ENCODE results near the gene DCST2.
A peak's percentile ranks its signal among the peaks of the same experiment; 100 is the strongest.

DCST2 gene
- 0.86 to 1.4 (median 1.0) reads per million in 3 donors for total RNA-seq

DNA sequence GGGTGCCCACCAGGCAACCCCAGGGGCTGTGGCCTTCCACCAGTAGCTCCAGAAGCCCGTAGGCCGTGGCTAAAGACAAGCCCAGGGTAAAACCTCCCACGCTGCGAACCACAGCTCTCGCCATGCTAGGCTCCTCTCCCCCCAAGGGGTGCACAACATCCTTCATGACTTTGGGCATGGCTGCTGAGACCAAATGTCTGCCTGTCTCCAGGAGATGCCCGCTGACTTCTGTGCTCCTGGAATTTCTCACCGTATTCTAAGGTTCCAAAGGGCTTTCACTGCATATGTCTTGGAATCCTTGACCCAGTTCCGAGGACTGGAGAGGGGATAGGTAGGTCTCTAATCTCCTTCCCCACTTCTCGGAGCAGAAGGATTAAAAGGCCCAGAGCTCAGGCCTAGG is at the start of gene DCST2, which contains the start of gene DCST1:
TSS of gene DCST2 (minus strand) at position 258 of the 400 bp plus-strand sequence. CDS start at position 178, 80 bp downstream.
TSS of gene DCST1 (plus strand) at position 301 of the 400 bp plus-strand sequence. CDS start 213 bp downstream, outside the sequence.
- no peak for DNase-seq
- Histone ChIP-seq H3K9me3 (ENCODE audit: control insufficient read depth, low read length) (no peaks in the 10 kb centered on the region), H3K27ac (ENCODE audit: insufficient read depth, low read length, poor library complexity, severe bottlenecking) (no peak within 1 kb of the TSS), H3K4me1 (ENCODE audit: control insufficient read depth, insufficient read depth, low read length, poor library complexity, severe bottlenecking) (no peaks in the 10 kb centered on the region), H3K4me3 (ENCODE audit: insufficient read depth, low read depth, low read length, poor library complexity, severe bottlenecking) (no peak within 1 kb of the TSS), H3K36me3 (ENCODE audit: control insufficient read depth, insufficient read depth, low read length) (no peaks in the 10 kb centered on the region), H3K27me3 (replicated peaks; ENCODE audit: control insufficient read depth, insufficient read depth, low read length, poor library complexity, severe bottlenecking) (no peaks in the 10 kb centered on the region)

GRCh38 chr1:155083052-155083541 is 49.5 kb upstream of the DCST2 start:
- no peak overlapping the region for H3K27ac ChIP-seq (ENCODE audit: insufficient read depth, low read length, poor library complexity, severe bottlenecking)
- no peaks in the 10 kb centered on the region for H3K9me3 ChIP-seq (ENCODE audit: control insufficient read depth, low read length)
- peaks cover 65% of the 10 kb centered on the region for H3K4me1 ChIP-seq (ENCODE audit: control insufficient read depth, insufficient read depth, low read length, poor library complexity, severe bottlenecking)
- no peak overlapping the region for H3K4me3 ChIP-seq (ENCODE audit: insufficient read depth, low read depth, low read length, poor library complexity, severe bottlenecking)
- H3K27me3 ChIP-seq (replicated peaks; ENCODE audit: control insufficient read depth, insufficient read depth, low read length, poor library complexity, severe bottlenecking) = peaks cover 42% of the 10 kb centered on the region
- no peak for DNase-seq
- no peaks in the 10 kb centered on the region for H3K36me3 ChIP-seq (ENCODE audit: control insufficient read depth, insufficient read depth, low read length)

DNA sequence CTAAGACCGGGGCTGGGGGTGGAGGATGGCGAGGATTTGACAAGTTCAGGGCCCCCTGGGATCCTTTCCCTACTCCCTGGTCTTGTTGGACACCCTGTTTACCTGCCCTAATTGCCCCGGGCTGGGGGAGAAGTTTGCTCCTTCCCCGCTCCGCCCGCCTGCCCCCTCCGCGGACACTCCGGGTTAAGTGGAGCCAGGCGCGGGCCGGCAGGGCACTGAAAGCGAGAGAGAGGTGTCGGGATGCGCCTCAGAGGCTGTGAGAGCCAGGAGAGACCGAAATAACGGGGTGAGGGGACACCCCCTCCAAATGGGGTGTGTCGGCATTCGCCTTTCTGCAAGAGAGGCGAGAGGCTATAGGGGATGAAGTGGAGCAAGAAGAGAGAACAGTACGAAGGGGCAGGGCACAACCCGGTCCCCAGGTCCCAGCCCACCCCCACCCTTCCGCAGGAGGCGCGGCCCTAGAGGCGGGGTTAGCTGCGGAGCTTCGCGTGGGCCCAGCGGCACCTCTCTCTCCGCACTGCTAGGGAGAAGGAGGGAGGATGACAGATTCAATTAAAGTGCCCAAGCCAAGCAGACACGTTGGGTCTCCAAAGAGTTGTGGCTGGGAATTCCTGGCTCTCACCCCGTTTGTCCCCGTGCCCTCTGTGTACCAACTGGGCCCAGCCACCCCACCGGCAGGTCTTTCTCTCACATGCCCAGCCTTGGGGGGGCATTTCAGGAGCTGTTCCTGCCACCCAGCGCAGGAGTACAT is 48.9 kb upstream of the DCST2 start:
- Histone ChIP-seq H3K9me3 (ENCODE audit: control insufficient read depth, low read length) (no peaks in the 10 kb centered on the region), H3K27ac (ENCODE audit: insufficient read depth, low read length, poor library complexity, severe bottlenecking) (no peak overlapping the region), H3K36me3 (ENCODE audit: control insufficient read depth, insufficient read depth, low read length) (no peaks in the 10 kb centered on the region), H3K4me3 (ENCODE audit: insufficient read depth, low read depth, low read length, poor library complexity, severe bottlenecking) (peak overlapping the region; percentile 29), H3K4me1 (ENCODE audit: control insufficient read depth, insufficient read depth, low read length, poor library complexity, severe bottlenecking) (peaks cover 65% of the 10 kb centered on the region), H3K27me3 (replicated peaks; ENCODE audit: control insufficient read depth, insufficient read depth, low read length, poor library complexity, severe bottlenecking) (peaks cover 42% of the 10 kb centered on the region)
- no peak for DNase-seq

- Histone ChIP-seq H3K4me3 (ENCODE audit: insufficient read depth, low read depth, low read length, poor library complexity, severe bottlenecking) (peak overlapping the region; percentile 50), H3K9me3 (ENCODE audit: control insufficient read depth, low read length) (no peaks in the 10 kb centered on the region), H3K27ac (ENCODE audit: insufficient read depth, low read length, poor library complexity, severe bottlenecking) (no peak overlapping the region), H3K4me1 (ENCODE audit: control insufficient read depth, insufficient read depth, low read length, poor library complexity, severe bottlenecking) (peaks cover 65% of the 10 kb centered on the region), H3K27me3 (replicated peaks; ENCODE audit: control insufficient read depth, insufficient read depth, low read length, poor library complexity, severe bottlenecking) (peaks cover 42% of the 10 kb centered on the region), H3K36me3 (ENCODE audit: control insufficient read depth, insufficient read depth, low read length) (no peaks in the 10 kb centered on the region)
- no peak for DNase-seq
Measured at GRCh38 chr1:155081472-155082300, 48.1 kb upstream of the DCST2 start.

GRCh38 chr1:155080312-155081228 is 47.0 kb upstream of the DCST2 start:
- H3K27me3 ChIP-seq (replicated peaks; ENCODE audit: control insufficient read depth, insufficient read depth, low read length, poor library complexity, severe bottlenecking) = peaks cover 42% of the 10 kb centered on the region
- DNase-seq = no peak
- H3K9me3 ChIP-seq (ENCODE audit: control insufficient read depth, low read length) = no peaks in the 10 kb centered on the region
- H3K4me1 ChIP-seq (ENCODE audit: control insufficient read depth, insufficient read depth, low read length, poor library complexity, severe bottlenecking) = peaks cover 58% of the 10 kb centered on the region
- H3K4me3 ChIP-seq (ENCODE audit: insufficient read depth, low read depth, low read length, poor library complexity, severe bottlenecking) = peak overlapping the region; percentile 50
- H3K27ac ChIP-seq (ENCODE audit: insufficient read depth, low read length, poor library complexity, severe bottlenecking) = no peak overlapping the region
- no peaks in the 10 kb centered on the region for H3K36me3 ChIP-seq (ENCODE audit: control insufficient read depth, insufficient read depth, low read length)

DNA sequence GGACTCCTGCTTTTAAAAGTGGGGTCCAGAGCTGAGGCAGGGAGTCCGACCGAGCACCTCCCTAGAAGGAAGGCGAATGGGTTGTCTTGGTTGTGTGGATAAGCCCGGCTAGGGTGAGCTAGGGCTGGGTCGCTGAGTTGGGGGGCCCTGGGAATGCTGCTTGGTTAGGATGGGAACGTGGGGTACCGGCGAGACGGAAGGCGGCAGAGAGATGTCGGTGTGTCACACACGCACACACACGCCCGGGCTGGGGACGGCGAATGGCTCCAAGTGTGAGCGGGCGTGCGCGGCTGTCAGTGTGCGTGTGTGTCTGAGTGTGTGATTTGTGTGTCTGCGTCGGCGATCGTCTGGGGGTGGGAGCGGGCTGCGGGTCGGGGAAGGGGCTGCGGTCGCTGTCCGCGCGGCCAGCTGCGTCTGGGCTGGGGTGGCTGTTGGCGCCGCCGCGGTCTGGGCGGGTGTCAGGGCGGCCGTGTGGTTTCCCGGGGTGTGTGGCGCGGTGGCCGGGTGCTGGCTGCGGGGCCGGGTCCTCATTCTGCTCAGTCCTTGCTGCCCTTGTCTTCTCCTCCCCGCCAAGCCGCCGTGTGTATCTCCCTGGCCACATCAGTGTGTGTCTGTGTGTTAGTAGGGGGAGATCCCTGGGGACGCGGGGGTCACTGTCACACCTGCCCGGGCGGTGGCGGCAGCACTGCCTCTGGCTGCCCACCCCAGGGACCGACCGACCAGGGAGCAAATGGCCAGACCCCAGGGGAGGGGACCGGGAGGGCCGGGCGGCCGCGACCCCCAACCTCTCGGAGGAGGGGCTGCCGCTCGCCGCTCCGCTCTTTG is 46.1 kb upstream of the DCST2 start:
- Histone ChIP-seq H3K36me3 (ENCODE audit: control insufficient read depth, insufficient read depth, low read length) (no peaks in the 10 kb centered on the region), H3K9me3 (ENCODE audit: control insufficient read depth, low read length) (no peaks in the 10 kb centered on the region), H3K27me3 (replicated peaks; ENCODE audit: control insufficient read depth, insufficient read depth, low read length, poor library complexity, severe bottlenecking) (peaks cover 42% of the 10 kb centered on the region), H3K4me3 (ENCODE audit: insufficient read depth, low read depth, low read length, poor library complexity, severe bottlenecking) (peak overlapping the region; percentile 50), H3K27ac (ENCODE audit: insufficient read depth, low read length, poor library complexity, severe bottlenecking) (no peak overlapping the region), H3K4me1 (ENCODE audit: control insufficient read depth, insufficient read depth, low read length, poor library complexity, severe bottlenecking) (peaks cover 55% of the 10 kb centered on the region)
- DNase-seq = no peak

- Histone ChIP-seq H3K27ac (ENCODE audit: insufficient read depth, low read length, poor library complexity, severe bottlenecking) (no peak overlapping the region), H3K36me3 (ENCODE audit: control insufficient read depth, insufficient read depth, low read length) (no peaks in the 10 kb centered on the region), H3K4me3 (ENCODE audit: insufficient read depth, low read depth, low read length, poor library complexity, severe bottlenecking) (peak overlapping the region; percentile 50), H3K9me3 (ENCODE audit: control insufficient read depth, low read length) (no peaks in the 10 kb centered on the region), H3K4me1 (ENCODE audit: control insufficient read depth, insufficient read depth, low read length, poor library complexity, severe bottlenecking) (peaks cover 50% of the 10 kb centered on the region), H3K27me3 (replicated peaks; ENCODE audit: control insufficient read depth, insufficient read depth, low read length, poor library complexity, severe bottlenecking) (peaks cover 42% of the 10 kb centered on the region)
- no peak for DNase-seq
Measured at GRCh38 chr1:155079210-155079486, 45.6 kb upstream of the DCST2 start.

- H3K27ac ChIP-seq (ENCODE audit: insufficient read depth, low read length, poor library complexity, severe bottlenecking) = no peak within 1 kb of the TSS
- H3K4me1 ChIP-seq (ENCODE audit: control insufficient read depth, insufficient read depth, low read length, poor library complexity, severe bottlenecking) = peaks cover 49% of the 10 kb centered on the region
- H3K36me3 ChIP-seq (ENCODE audit: control insufficient read depth, insufficient read depth, low read length) = no peaks in the 10 kb centered on the region
- DNase-seq = peak; percentile 43 to 60 (median 54)
- peak within 1 kb of the TSS; percentile 50 for H3K4me3 ChIP-seq (ENCODE audit: insufficient read depth, low read depth, low read length, poor library complexity, severe bottlenecking)
- no peaks in the 10 kb centered on the region for H3K9me3 ChIP-seq (ENCODE audit: control insufficient read depth, low read length)
- H3K27me3 ChIP-seq (replicated peaks; ENCODE audit: control insufficient read depth, insufficient read depth, low read length, poor library complexity, severe bottlenecking) = peaks cover 37% of the 10 kb centered on the region
Measured at GRCh38 chr1:155078469-155079209, 45.1 kb upstream of the DCST2 start, which contains the start of gene EFNA3. EFNA3 (plus strand) TSS chr1:155078837; CDS start chr1:155078942, 105 bp downstream.

Measured in effector memory CD4-positive, alpha-beta T cell (primary cell).